Activated CD8-positive, alpha-beta memory T cell treated with anti-CD3 and anti-CD28 coated beads for 48 hours (primary cell): ENCODE results near the gene FLOT1.
"Not testable (repeated sequence)": the region's sequence is repeated elsewhere in the genome, so short reads cannot be mapped to it uniquely, and the experiment has no call there.

Source experiments
- DNase-seq, 3 experiments: peaks; one replicate each; pipeline ENCODE4 v3.0.0-alpha.2; 2020; ENCODE audit warnings: low read depth in 2 of 3, low spot score in 2 of 3

The FLOT1 gene

GRCh38 chr6:30723843-30724741, 18.4 kb downstream of the FLOT1 start:
- DNase-seq: not testable (repeated sequence)

- not testable (repeated sequence) for DNase-seq
Observed at GRCh38 chr6:30723159-30723842, 19.2 kb downstream of the FLOT1 start.

- DNase-seq: peak; percentile 51 to 90 (median 88)
Observed at GRCh38 chr6:30722280-30723112, 20.0 kb downstream of the FLOT1 start.

GRCh38 chr6:30722025-30722279, 20.5 kb downstream of the FLOT1 start:
- not testable (repeated sequence) for DNase-seq

- DNase-seq: peak; percentile 91 to 96 (median 94)
Observed at GRCh38 chr6:30721198-30722024, 21.1 kb downstream of the FLOT1 start.

GRCh38 chr6:30720738-30721197, 21.7 kb downstream of the FLOT1 start:
- DNase-seq: no peak

- peak; percentile 83 to 91 (median 90) for DNase-seq
Observed at GRCh38 chr6:30719791-30720737, 22.4 kb downstream of the FLOT1 start, which contains the start of gene TUBB. TSS of gene TUBB (plus strand) at chr6:30720352. CDS start at chr6:30720507, 155 bp downstream.

- no peak for DNase-seq
Observed at GRCh38 chr6:30719356-30719755, 23.1 kb downstream of the FLOT1 start.

- DNase-seq: not testable (repeated sequence)
Observed at GRCh38 chr6:30717845-30718720, 24.4 kb downstream of the FLOT1 start.

- DNase-seq: peak; percentile 94 to 98 (median 94)
Observed at GRCh38 chr6:30717129-30717844, 25.2 kb downstream of the FLOT1 start, which contains the start of gene MDC1. TSS of gene MDC1 (minus strand) at chr6:30717281. CDS start at chr6:30715175, 2,106 bp downstream.

- no peak for DNase-seq
Observed at GRCh38 chr6:30716879-30717128, 25.7 kb downstream of the FLOT1 start.

- DNase-seq: no peak
Observed at GRCh38 chr6:30714263-30714662, 28.2 kb downstream of the FLOT1 start.

GRCh38 chr6:30712441-30712945, 30.0 kb downstream of the FLOT1 start:
- DNase-seq: no peak

GRCh38 chr6:30711758-30712380, 30.6 kb downstream of the FLOT1 start:
- no peak for DNase-seq

GRCh38 chr6:30709101-30709868, 33.2 kb downstream of the FLOT1 start:
- no peak for DNase-seq

GRCh38 chr6:30707281-30707850, 35.1 kb downstream of the FLOT1 start:
- DNase-seq: no peak
